ENCODE results near the gene SUCLG2.

The SUCLG2 gene

GRCh38 chr3:67437090-67437489 is 217.3 kb downstream of the SUCLG2 start:
- no peak for DNase-seq

DNA sequence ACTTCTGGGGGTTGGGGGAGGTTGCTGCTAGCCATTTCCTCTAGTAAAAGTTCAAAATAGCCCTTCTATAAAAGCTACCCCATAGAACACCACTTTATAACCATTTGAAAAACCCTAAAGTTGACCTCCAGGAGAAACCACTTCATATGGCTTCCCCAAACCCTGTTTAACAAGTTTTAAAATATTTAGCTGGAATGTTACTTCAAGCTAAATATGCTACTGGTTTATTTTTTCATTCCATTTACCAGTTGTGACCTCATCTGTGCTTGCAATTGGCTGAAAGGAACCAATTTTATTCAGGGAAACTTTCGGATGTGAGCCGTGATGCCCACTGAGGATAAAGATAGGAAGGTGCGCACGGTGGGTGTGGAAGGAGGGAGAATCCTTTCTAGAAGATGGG is 221.3 kb downstream of the SUCLG2 start:
- no peak for DNase-seq

DNA sequence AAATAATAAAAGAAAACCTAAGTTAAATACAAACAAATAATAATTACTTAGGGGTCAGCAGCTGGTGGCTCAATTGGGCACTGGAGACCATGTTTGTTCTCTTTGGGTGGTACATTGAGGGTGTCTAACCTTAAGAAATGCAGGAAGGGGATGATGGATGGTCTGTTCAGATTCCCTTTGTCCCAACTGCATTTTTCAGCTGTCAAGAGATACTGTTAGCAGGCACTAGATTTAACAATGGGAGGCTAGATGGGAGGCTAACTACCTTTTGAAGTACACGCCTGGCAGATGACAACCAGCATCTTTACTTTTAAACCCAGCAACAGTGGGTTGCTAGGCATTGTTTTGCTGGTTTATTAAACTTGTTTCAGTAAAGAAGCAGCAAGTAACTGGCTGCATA is 222.5 kb downstream of the SUCLG2 start:
- DNase-seq = no peak

GRCh38 chr3:67423722-67424121 is 230.7 kb downstream of the SUCLG2 start:
- no peak for DNase-seq

DNA sequence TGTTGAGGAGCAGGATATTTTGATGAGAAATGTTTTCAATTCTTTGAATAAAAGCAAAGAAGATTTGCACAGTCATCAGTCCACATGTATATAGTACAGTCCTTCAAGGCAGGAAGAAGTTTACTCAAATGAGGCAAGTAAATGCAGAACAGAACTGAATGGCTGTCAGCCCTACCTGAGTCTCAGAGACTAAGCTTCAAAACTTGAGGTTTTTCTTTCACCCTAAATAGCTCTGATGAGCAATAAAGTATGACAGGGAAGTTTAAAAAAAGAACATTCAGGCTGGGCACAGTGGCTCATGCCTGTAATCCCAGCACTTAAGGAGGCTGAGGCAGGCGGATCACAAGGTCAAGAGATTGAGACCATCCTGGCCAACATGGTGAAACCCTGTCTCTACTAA is 232.5 kb downstream of the SUCLG2 start:
- DNase-seq = no peak

DNA sequence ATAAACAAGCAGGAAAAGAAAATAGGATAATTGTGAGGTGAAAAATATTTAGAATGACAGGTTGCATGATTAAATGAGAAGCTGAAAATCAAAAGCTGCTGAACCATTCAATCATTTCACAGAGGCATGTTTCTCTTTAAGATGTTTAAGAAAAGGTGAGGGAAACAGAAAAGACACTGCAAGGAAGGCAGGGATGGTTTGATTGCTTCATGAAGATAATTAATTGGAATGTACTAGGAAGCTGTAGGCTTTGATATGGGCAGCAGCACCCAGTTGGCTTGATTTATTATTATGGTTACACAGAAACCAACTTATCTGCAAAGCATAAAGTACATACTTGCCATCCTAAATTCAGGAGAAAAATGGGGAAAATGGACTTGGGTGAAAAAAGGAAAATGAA is 234.6 kb downstream of the SUCLG2 start:
- DNase-seq = no peak

DNA sequence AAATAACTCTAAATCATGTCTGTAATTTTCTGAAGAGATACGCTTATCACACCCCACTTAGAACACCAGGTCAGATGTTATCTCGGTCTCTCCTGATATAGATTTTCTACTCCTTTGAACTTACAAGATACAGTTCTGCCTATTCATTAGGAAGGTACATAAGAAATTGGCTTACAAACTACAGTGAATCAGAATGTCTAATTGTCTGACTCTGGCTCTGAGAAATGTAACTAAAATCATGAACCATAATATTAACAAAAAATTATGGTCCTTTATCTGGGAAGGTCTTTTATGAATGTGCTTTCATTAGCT is 235.2 kb downstream of the SUCLG2 start:
- DNase-seq = no peak

GRCh38 chr3:67418426-67419217 is 235.8 kb downstream of the SUCLG2 start:
- DNase-seq = no peak

DNA sequence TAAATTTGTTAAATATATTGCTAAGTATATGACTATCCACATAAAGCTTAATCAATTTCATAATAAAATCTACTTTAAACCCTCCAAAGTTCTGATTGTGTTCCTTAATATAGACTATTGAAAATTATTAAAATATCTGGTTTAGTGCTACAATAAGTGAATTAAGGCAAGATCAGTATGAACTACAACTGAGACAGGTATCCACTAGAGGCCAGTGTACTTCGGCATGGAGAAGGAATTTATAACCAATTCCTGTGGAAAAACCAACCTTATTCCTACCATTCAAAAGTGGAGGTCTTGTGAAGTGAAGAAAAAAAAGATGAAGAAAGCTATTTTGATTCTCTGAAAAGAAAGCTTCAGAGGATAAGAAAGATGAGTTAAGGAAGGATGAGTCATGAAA is 237.7 kb downstream of the SUCLG2 start:
- no peak for DNase-seq

DNA sequence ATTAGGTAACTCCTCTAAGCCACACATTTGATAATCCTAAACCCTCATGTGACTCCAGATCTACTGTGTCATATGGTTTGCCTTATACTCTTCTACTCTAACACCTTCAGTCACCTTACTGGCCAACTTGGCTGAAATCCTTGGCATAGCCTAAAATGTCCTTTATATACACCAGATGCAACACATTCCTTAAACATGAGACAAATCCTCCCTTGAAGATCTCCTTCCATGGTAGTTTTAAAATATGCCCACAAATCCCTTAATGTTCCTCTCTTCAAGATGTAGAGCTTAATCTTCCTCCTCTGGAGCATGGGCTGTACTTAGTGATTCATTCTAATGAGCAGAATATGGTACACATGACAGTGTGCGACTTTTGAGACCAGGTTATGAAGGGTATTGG is 238.9 kb downstream of the SUCLG2 start:
- no peak for DNase-seq

GRCh38 chr3:67414740-67415139 is 239.7 kb downstream of the SUCLG2 start:
- no peak for DNase-seq

DNA sequence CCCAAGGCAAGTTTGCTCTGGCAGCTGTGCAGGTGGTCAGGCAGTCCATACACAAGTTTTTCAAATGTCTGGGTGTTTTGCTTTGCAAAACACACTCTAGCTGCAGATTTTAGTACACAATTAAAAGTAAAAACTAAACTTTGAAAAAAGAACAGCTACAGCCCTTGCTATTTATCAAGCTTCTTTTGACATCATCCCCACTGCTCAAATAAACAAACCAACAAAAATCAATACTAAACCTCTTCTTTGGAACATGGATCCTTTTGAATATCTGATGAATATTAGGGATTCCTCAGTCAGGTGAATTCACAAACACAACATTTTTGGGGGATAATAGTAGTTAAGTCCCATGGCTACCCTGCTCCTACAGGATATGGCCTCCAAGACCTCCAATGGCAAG is 249.2 kb downstream of the SUCLG2 start:
- DNase-seq = no peak

- no peak for DNase-seq
These were observed 251.5 kb downstream of the SUCLG2 start for GRCh38 chr3:67402873-67403272.

DNA sequence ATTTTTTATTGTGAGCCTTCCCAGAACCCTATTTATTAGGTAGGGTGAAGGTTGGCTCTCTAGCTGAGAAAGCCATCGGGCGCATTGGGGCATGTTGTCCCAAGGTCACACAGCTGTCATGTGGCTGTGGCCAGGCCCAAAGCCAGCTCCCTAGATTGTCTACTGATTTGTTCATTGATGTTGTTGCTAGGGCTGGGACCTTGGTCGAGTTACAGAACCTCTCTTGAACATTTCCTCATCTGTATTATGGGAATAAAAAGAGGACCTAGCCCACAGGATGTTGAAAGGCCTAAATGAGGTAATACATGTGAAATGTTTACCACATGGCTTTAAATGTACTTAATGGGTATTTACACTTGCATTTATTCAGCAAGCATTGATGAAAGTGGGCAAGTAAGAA is 252.5 kb downstream of the SUCLG2 start:
- no peak for DNase-seq

GRCh38 chr3:67400476-67400875 is 253.9 kb downstream of the SUCLG2 start:
- DNase-seq = no peak

DNA sequence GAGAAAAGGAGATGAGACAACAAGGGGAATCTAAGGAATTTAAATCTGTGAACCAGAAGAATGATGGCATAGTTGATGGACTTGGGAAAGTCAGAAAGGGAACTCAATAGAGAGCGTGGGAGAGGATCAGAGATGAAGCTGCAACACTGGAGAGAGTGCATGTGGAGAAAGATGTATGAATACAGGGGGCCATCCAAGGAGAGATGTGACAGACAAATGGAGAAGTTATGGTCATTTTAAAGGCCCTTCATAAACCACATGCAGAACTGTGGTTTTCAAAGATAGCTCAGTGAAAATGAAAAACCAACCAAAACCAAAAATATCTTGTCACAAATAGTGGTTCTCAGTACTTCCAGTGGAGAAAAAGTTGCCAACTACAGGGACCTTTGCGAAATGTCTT is 265.2 kb downstream of the SUCLG2 start:
- no peak for DNase-seq

DNA sequence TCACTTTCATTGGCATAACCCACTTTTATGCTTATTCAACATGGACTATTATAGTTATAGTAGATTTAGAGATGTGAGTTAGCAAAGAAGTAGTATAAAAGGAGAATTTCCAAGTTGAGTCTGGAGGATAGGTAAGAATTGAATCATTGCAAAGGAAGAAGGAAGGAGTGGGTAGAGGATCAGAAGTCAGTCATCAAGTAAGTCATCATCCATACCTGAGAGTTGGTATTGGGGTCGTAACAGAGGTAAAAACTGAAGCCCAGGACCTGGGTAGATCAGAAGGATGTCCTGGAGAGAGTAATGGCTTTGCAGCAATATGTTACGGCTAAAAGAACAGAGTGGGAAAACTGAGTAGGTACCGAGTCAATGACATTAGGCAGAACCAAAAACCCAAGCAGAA is 265.7 kb downstream of the SUCLG2 start:
- DNase-seq = no peak

DNA sequence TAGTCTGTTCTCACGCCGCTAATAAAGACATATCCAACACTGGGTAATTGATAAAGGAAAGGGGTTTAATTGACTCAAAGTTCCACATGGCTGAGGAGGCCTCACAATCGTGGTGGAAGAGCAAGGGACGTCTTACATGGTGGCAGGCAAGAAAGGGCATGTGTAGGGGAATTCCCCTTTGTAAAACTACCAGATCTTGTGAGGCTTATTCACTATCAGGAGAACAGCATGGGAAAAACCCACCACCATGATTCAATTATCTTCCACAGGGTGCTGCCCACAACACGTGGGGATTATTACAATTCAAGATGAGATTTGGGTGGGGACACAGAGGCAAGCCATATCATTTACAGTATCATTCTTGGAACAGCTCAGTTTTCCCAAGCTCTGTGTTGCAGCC is 268.0 kb downstream of the SUCLG2 start:
- DNase-seq = no peak

DNA sequence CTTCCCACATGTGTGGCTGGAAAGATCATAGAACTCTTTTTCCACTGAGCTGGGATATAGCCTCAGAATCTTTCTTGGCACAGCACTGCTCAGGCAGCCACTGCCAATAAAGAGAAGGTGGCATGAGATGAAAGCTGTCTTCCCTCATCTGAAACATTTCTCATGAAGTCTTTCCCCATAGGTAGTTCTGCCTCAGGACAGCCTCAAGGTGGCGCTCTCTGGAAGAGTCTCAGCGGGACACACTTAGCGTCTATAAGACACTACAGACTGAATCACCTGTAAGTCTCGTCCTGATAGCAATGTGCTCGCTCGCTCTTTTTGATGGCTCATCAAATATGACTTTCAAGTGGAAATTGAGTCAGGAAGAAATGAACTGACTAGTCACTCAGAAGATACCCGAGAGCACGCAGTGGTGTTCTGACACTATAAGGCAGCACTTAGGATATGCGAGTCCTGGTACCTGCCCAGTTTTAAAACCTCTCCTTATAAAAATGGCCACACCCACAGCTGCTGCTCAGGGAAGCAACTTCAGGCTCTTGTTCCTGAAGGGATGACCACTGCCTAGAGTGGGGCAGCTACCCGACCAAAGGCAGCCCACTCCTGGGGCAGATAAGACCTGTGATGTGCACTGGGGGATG is 269.5 kb downstream of the SUCLG2 start:
- DNase-seq = peak; percentile 80

- no peak for DNase-seq
These were observed 270.4 kb downstream of the SUCLG2 start for GRCh38 chr3:67384016-67384415.

DNA sequence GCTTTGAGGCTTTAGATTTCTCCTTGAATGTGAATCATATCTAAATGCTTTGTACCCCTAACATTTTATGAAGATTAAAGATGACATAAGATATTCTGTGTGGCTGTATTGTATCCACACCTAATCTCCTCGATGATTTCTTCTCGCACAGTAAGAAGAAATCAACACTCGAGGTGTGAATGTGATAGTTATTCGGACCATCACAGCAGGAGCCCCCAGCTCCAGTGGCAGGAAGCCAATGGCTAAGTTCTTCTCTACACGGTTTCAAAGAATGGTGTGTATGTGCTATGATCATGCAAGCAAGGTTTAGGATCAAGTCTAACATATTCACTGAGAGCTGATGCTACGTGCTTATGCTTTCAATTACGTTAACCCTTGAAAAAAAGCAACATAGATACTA is 271.0 kb downstream of the SUCLG2 start:
- DNase-seq = no peak

GRCh38 chr3:67382536-67382935 is 271.9 kb downstream of the SUCLG2 start:
- no peak for DNase-seq

GRCh38 chr3:67381667-67382272 is 272.6 kb downstream of the SUCLG2 start:
- DNase-seq = peak; percentile 37

DNA sequence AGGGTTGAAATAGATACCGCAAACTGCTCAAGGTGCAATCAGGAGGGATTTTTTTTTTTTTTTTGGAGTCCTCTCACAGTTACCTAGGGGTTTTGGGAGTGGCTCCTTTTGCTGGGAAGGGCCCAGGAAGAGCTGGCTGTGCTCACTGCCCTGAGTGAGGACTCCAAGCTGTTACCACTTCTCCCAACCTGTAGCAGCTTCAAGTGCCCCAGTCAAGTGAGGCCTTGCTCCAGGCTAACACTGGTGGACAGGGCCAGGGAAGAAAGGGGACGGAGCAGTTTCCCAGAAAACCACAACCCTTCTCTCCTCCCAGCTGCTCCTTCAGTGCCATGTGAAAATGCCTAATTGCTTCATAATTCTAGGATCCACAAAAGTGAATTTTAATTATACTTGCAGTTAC is 274.3 kb downstream of the SUCLG2 start:
- DNase-seq = no peak

DNA sequence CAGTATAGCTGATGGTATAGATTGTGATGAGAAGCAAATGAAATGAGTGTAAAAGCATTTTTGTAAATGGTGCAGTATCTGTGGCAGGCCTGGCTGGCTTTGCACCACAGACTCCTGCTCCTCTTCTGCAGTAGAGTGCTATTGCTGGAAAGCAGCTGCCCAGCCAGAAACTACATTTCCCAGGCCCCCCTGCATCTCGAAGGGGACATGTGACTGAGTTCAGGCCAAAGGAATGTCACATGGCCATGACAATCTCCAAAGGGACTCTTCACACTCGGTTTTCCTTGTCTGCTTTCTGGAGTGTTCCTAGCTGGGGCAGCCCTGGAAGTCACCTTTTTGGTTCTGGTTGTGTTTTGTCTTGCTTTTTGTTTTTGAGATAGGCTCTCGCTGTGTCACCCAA is 277.1 kb downstream of the SUCLG2 start:
- peak; percentile 9 for DNase-seq
